PC-3 (cell line): ENCODE results near the gene ZEB1.

Experiments used
- CTCF ChIP-seq: fragments of 300-600 bp; sonication (generic); conservative IDR thresholded peaks from 2 replicates; pipeline ENCODE4 v1.5.1; 2017; ENCODE audit warnings: antibody characterized with exemption, low read depth, mild to moderate bottlenecking, low read length
- EZH2 ChIP-seq: fragments of 300-600 bp; sonication (generic); IDR thresholded peaks from one replicate; pipeline ENCODE4 v1.6.1; 2017; ENCODE audit warnings: antibody characterized with exemption, mild to moderate bottlenecking, low read length; ENCODE audit not compliant: unreplicated experiment

GRCh38 chr10:31419394-31420063 lies 100.5 kb downstream of the ZEB1 start:
- no peak for TF ChIP-seq EZH2
- no peak for TF ChIP-seq CTCF
